GM18870 (cell line): Measurements from ENCODE around the gene MYO1D.

ENCODE experiments used
- ATAC-seq: cut with Tn5 transposase; IDR thresholded peaks from one replicate; pipeline ENCODE4 v1.9.1; 2021; ENCODE audit warnings: moderate library complexity; ENCODE audit not compliant: unreplicated experiment

Gene MYO1D

GRCh38 chr17:32494621-32495358 is 382.1 kb downstream of the MYO1D start:
- ATAC-seq, result no peak

- ATAC-seq, result no peak
Observed at GRCh38 chr17:32493976-32494513, 382.9 kb downstream of the MYO1D start.

GRCh38 chr17:32493571-32493970 is 383.4 kb downstream of the MYO1D start:
- ATAC-seq, result no peak

GRCh38 chr17:32492648-32493289 is 384.2 kb downstream of the MYO1D start:
- no peak for ATAC-seq

GRCh38 chr17:32492264-32492589 is 384.7 kb downstream of the MYO1D start:
- no peak for ATAC-seq

- ATAC-seq, result no peak
Observed at GRCh38 chr17:32491371-32492263, 385.3 kb downstream of the MYO1D start.

- ATAC-seq, result no peak
Observed at GRCh38 chr17:32490101-32490482, 386.8 kb downstream of the MYO1D start.

- ATAC-seq, result no peak
Observed at GRCh38 chr17:32489320-32490100, 387.4 kb downstream of the MYO1D start.

- no peak for ATAC-seq
Observed at GRCh38 chr17:32488604-32489180, 388.2 kb downstream of the MYO1D start.

- no peak for ATAC-seq
Observed at GRCh38 chr17:32488177-32488542, 388.8 kb downstream of the MYO1D start.

- ATAC-seq, result no peak
Observed at GRCh38 chr17:32487473-32488176, 389.3 kb downstream of the MYO1D start.

GRCh38 chr17:32486701-32487472 is 390.0 kb downstream of the MYO1D start, which contains the start of gene CDK5R1:
TSS of gene CDK5R1 (plus strand) at chr17:32486993. CDS start at chr17:32487621, 628 bp downstream.
- ATAC-seq, result no peak

GRCh38 chr17:32486111-32486700 is 390.7 kb downstream of the MYO1D start:
- ATAC-seq, result no peak

GRCh38 chr17:32485261-32486110 is 391.4 kb downstream of the MYO1D start:
- ATAC-seq, result no peak

- ATAC-seq, result no peak
Observed at GRCh38 chr17:32484628-32485027, 392.3 kb downstream of the MYO1D start.

GRCh38 chr17:32484041-32484461 is 392.9 kb downstream of the MYO1D start:
- no peak for ATAC-seq

GRCh38 chr17:32483451-32484019 is 393.4 kb downstream of the MYO1D start:
- no peak for ATAC-seq
